Ishikawa (cell line): Measurements from ENCODE around the gene MYPN.

ENCODE experiments used
- CEBPB ChIP-seq: IDR thresholded peaks from 2 replicates; pipeline ENCODE4 v1.6.1; 2012
- CREB1 ChIP-seq: IDR thresholded peaks from 2 replicates; pipeline ENCODE4 v1.6.1; 2012; ENCODE audit warnings: low read depth
- EGR1 ChIP-seq: IDR thresholded peaks from 2 replicates; pipeline ENCODE4 v1.6.1; 2012
- EP300 ChIP-seq: IDR thresholded peaks from 2 replicates; pipeline ENCODE4 v1.6.1; 2012; ENCODE audit warnings: borderline replicate concordance
- FOXM1 ChIP-seq: IDR thresholded peaks from 2 replicates; pipeline ENCODE4 v1.6.1; 2012; ENCODE audit warnings: low read depth, borderline replicate concordance
- NFIC ChIP-seq: IDR thresholded peaks from 2 replicates; pipeline ENCODE4 v1.6.1; 2012
- RAD21 ChIP-seq: IDR thresholded peaks from 2 replicates; pipeline ENCODE4 v1.6.1; 2012; ENCODE audit warnings: low read depth
- TAF1 ChIP-seq: IDR thresholded peaks from 2 replicates; pipeline ENCODE4 v1.6.1; 2012; ENCODE audit warnings: low read depth, mild to moderate bottlenecking
- TCF12 ChIP-seq: IDR thresholded peaks from 2 replicates; pipeline ENCODE4 v1.6.1; 2012; ENCODE audit warnings: low read depth
- TEAD4 ChIP-seq: IDR thresholded peaks from 2 replicates; pipeline ENCODE4 v1.6.1; 2012
- YY1 ChIP-seq: IDR thresholded peaks from 2 replicates; pipeline ENCODE4 v1.6.1; 2012; ENCODE audit warnings: low read depth
- ZBTB7A ChIP-seq: IDR thresholded peaks from 2 replicates; pipeline ENCODE4 v1.6.1; 2012; ENCODE audit warnings: low read depth
- TF ChIP-seq, protein P1 (sequence below): IDR thresholded peaks from 2 replicates; pipeline ENCODE4 v1.6.1; 2012
- TF ChIP-seq, protein P2 (sequence below): IDR thresholded peaks from 2 replicates; pipeline ENCODE4 v1.6.1; 2012; ENCODE audit warnings: low read depth, mild to moderate bottlenecking
- TF ChIP-seq, protein P3 (sequence below): IDR thresholded peaks from 2 replicates; pipeline ENCODE4 v1.6.1; 2012

Gene MYPN

DNA sequence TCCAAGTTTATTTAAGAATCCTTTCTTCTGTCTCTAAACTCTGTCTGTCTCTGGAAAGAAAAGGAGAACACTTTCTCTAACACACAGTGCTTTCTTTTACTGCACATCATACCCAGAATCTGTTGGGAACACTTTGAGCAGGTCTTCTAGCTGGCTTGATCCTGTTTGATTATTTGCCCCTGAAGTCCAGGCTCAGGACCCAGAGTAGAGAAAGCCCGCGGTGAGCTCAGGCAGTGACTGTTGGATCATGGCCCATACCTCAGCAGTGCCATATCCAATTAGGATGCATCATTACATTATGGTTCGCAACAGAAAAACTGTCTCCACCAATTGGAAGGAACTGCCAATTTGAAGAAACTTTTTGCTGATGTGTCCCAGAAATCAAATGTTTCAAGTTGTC is 71.2 kb downstream of the MYPN start:
- TF ChIP-seq YY1 (no peak), RAD21 (no peak)
- TF ChIP-seq, protein P1, sequence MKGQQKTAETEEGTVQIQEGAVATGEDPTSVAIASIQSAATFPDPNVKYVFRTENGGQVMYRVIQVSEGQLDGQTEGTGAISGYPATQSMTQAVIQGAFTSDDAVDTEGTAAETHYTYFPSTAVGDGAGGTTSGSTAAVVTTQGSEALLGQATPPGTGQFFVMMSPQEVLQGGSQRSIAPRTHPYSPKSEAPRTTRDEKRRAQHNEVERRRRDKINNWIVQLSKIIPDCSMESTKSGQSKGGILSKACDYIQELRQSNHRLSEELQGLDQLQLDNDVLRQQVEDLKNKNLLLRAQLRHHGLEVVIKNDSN = no peak
- TF ChIP-seq, protein P2, sequence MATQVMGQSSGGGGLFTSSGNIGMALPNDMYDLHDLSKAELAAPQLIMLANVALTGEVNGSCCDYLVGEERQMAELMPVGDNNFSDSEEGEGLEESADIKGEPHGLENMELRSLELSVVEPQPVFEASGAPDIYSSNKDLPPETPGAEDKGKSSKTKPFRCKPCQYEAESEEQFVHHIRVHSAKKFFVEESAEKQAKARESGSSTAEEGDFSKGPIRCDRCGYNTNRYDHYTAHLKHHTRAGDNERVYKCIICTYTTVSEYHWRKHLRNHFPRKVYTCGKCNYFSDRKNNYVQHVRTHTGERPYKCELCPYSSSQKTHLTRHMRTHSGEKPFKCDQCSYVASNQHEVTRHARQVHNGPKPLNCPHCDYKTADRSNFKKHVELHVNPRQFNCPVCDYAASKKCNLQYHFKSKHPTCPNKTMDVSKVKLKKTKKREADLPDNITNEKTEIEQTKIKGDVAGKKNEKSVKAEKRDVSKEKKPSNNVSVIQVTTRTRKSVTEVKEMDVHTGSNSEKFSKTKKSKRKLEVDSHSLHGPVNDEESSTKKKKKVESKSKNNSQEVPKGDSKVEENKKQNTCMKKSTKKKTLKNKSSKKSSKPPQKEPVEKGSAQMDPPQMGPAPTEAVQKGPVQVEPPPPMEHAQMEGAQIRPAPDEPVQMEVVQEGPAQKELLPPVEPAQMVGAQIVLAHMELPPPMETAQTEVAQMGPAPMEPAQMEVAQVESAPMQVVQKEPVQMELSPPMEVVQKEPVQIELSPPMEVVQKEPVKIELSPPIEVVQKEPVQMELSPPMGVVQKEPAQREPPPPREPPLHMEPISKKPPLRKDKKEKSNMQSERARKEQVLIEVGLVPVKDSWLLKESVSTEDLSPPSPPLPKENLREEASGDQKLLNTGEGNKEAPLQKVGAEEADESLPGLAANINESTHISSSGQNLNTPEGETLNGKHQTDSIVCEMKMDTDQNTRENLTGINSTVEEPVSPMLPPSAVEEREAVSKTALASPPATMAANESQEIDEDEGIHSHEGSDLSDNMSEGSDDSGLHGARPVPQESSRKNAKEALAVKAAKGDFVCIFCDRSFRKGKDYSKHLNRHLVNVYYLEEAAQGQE = no peak

DNA sequence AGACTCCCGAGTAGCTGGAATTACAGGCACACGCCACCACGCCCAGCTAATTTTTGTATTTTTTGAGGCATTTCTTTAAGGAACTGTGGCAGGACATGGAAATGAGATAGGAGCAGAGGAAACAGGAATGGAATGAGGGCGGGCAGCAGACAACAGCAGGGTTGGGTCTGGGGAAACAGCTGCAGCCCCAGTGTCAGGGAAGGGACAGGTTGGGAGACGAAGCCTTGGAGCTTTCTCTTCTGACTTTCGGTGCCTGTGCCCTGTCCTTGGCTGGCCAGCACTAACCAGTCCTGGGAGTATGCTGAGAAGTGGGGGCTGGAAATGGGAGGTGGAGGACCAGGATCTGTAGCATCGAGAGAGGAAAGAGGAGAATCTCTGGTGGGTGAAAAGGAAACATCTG is 75.3 kb downstream of the MYPN start:
- TF ChIP-seq ZBTB7A = no peak
- TF ChIP-seq, protein P2 = no peak
- TF ChIP-seq CREB1 = no peak
- no peak for TF ChIP-seq EP300
- TF ChIP-seq TCF12 = no peak
- no peak for TF ChIP-seq FOXM1
- TF ChIP-seq TAF1 = no peak
- TF ChIP-seq TEAD4 = no peak
- TF ChIP-seq NFIC = no peak
- no peak for TF ChIP-seq CEBPB
- no peak for TF ChIP-seq EGR1
- TF ChIP-seq, protein P1 = no peak
- TF ChIP-seq, protein P3, sequence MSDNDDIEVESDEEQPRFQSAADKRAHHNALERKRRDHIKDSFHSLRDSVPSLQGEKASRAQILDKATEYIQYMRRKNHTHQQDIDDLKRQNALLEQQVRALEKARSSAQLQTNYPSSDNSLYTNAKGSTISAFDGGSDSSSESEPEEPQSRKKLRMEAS = no peak
- TF ChIP-seq YY1 = no peak
- no peak for TF ChIP-seq RAD21

DNA sequence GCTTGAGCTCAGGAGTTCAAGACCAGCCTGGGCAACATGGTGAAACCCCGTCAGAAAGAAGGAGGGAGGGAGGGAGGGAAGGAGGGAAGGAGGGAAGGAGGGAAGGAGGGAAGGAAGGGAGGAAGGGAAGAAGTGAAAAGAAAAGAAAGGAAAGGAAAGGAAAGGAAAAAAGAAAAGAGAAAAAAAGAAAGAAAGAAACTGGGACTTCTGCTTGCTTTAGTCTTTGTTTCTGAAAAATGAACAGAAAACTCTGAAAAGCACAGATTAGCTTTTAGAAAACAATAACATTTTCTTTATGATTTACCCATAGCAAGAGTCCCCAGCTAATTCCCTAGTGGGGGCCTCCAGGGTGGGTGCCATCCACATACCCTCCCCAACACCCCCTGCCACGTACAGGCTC is 75.8 kb downstream of the MYPN start:
- TF ChIP-seq FOXM1 (no peak), RAD21 (no peak), TCF12 (no peak), ZBTB7A (no peak), EGR1 (no peak), YY1 (no peak), EP300 (no peak), CREB1 (no peak), CEBPB (no peak), TAF1 (no peak), TEAD4 (no peak), NFIC (no peak)
- TF ChIP-seq, protein P2 = no peak
- TF ChIP-seq, protein P1 = no peak
- TF ChIP-seq, protein P3 = no peak

DNA sequence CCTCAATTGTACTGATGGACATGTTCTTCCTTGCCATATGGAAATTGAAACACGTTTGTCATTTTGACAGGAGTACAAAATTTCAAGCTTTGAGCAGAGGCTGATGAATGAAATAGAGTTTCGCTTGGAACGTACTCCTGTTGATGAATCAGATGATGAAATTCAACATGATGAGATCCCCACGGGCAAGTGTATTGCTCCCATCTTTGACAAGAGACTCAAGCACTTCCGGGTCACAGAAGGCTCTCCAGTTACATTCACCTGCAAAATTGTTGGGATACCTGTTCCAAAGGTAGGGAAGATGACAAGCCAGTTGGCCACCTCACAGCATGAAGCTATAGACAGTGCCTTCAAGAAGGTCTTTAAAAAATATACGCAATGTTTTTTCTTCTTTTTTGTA is 79.5 kb downstream of the MYPN start:
- TF ChIP-seq, protein P2 = no peak
- TF ChIP-seq CREB1 (no peak), TAF1 (no peak), TCF12 (no peak), EP300 (no peak), RAD21 (no peak), NFIC (no peak), TEAD4 (no peak), EGR1 (no peak), ZBTB7A (no peak), CEBPB (no peak), YY1 (no peak)
- TF ChIP-seq, protein P1 = no peak
